ENCODE data around the gene SNAP25.

- TF ChIP-seq EP300 (IDR thresholded peaks at IDR 0.05) (no peak), CTCF (IDR thresholded peaks at IDR 0.05) (no peak), POLR2A (IDR thresholded peaks at IDR 0.05) (no peak)
Observed at GRCh38 chr20:10171864-10172751, 46.5 kb upstream of the SNAP25 start.

Data from ovary (tissue), 3 donors.